ENCODE results near the gene ATG10. TPM values are rescaled to one million over a fixed set of nuclear protein-coding genes. Genes with fewer than 3 reads are reported as not detected.
"Not testable (repeated sequence)": the region's sequence is repeated elsewhere in the genome, so short reads cannot be mapped to it uniquely, and the experiment has no call there.

The ATG10 gene
- 7.3 TPM for total RNA-seq

GRCh38 chr5:81971712-81972491 is at the start of gene ATG10:
ATG10 (plus strand) TSS chr5:81972023; CDS start chr5:81987571, 15,548 bp downstream.
- intact Hi-C loops (cut with DNase I): no loop called here
- peak; percentile 98 for ATAC-seq

GRCh38 chr5:81922854-81923279 is 49.0 kb upstream of the ATG10 start:
- no peak for DNase-seq (ENCODE audit: low spot score)
- intact Hi-C loops (cut with DNase I): no loop called here
- no peak for ATAC-seq

More at GRCh38 chr5:81971712-81972491, at the start of gene ATG10:
- DNase-seq (ENCODE audit: low spot score): peak; percentile 95

DNA sequence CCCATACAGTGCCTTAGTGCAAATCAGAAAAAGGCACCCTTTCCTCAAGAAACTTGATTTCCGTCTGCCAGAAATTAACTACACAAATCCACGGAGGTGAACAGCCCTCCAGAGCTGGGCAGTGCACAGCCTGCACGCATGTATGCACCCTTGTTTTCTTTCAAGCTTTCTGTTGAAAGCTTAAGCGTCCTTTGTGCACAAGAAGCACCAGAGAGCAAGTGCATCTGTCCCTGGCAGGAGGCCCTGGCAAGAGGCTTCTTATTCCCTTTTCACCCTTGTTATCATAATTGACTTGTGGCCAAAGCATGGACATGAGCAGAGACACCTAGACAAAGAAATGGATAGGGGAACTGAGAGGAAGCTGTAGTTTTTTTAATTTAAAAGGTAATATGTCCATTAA is 47.4 kb upstream of the ATG10 start:
- no peak for ATAC-seq

GRCh38 chr5:81925009-81925408 is 46.8 kb upstream of the ATG10 start:
- intact Hi-C loops (cut with DNase I): no loop called here
- DNase-seq (ENCODE audit: low spot score) (no peak), ATAC-seq (no peak)

More for the DNA sequence above, 47.4 kb upstream of the ATG10 start:
- intact Hi-C loops (cut with DNase I): no loop called here
- no peak for DNase-seq (ENCODE audit: low spot score)

DNA sequence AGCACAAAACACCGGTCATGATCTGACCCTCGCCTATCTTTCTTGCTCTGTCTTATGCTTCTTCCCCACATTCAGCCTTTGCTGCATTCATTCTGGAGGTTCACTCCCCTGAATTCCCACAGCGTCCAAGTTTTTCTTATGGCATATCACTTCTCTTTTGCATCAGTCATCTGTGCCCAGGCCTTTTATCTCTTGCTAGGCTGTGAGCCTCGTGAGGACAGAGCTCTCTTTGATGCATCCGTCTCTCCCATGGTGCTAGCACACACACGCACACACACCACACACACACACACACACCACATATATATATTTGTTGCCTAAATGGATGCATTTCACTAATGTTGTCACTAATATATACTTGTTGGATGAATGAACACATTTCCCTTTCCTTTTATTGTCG is 45.8 kb upstream of the ATG10 start:
- ATAC-seq (no peak), DNase-seq (ENCODE audit: low spot score) (no peak)
- intact Hi-C loops (cut with DNase I): no loop called here

DNA sequence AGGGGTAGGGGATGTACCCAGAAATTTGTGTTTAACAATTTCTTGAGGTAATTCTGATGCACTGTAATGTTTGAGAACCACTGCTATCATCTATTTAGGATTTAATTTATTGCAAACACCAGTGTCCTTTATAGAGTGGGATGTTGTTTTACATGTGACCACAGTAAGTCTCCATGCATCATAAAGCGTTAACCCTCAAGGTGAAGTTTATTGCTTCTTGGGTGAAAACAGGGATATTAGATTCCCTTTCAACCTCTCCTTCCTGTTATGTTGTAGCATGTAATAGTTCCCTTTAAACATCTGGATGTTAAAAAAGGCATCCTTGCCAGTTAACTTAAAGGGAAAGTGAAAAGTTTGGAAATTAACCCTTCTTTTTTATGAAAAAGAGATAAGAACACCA is 35.8 kb upstream of the ATG10 start:
- no peak for DNase-seq (ENCODE audit: low spot score)
- intact Hi-C loops (cut with DNase I): no loop called here
- ATAC-seq: no peak

- intact Hi-C loops (cut with DNase I): no loop called here
- DNase-seq (ENCODE audit: low spot score) (no peak), ATAC-seq (no peak)
Measured at GRCh38 chr5:81936750-81937149, 35.1 kb upstream of the ATG10 start.

DNA sequence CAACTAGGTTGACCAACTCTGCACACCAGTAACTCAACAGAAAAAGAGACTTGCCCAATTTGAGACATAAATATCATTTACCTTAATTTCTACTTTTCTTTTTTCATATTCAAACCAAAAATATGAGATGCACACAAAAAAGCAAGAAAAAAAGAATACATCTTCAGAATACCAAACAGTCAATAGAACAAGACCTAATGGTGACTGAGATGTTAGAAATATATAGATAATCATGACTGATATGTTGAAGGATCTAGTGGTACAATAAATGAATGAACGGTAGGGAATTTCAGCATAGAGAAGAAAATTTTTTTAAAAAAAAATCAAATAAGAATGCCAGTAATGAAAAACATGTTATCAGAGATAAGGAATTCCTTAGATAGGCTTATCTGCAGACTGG is 29.1 kb upstream of the ATG10 start:
- intact Hi-C loops (cut with DNase I): no loop called here
- DNase-seq (ENCODE audit: low spot score) (no peak), ATAC-seq (no peak)

DNA sequence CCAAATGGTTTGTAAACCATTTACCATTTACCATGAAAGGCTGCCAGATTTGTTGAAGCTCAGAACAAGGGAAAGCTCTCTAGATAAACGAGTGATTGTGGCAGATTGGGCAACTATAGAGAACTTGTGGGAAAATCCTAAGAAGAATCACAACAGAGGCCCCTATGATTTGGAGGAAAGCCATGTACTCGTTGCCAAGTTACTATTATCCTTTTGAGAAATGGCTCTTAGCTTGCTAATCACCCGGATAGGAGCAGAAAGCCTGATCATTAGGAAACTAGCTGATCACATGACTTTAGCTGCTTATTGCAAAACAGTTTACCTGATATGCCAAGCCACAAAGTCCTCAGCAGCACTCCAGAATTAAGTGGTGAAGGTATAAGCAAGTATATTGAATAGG is 23.5 kb upstream of the ATG10 start:
- intact Hi-C loops (cut with DNase I): no loop called here
- no peak for DNase-seq (ENCODE audit: low spot score)
- peak; percentile 65 for ATAC-seq

- no peak for ATAC-seq
- DNase-seq (ENCODE audit: low spot score): no peak
- intact Hi-C loops (cut with DNase I): no loop called here
Measured at GRCh38 chr5:81949462-81949861, 22.4 kb upstream of the ATG10 start.

- ATAC-seq: no peak
- DNase-seq (ENCODE audit: low spot score): no peak
- intact Hi-C loops (cut with DNase I): no loop called here
Measured at GRCh38 chr5:81950996-81951395, 20.8 kb upstream of the ATG10 start.

DNA sequence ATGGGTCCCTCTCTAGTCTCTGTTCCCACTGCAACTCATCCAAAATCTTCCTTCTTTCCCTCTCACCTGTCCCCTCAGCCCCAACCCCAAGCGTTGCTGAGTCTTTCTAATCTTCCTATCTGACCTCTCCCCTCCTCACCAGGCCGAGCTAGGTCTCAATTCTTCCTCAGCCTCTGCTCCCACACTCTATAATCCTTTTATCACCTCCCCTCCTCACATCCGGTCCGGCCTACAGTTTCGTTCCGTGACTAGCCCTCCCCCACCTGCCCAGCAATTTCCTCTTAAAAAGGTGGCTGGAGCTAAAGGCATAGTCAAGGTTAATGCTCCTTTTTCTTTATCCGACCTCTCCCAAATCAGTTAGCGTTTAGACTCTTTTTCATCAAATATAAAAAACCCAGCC is 17.0 kb upstream of the ATG10 start:
- DNase-seq (ENCODE audit: low spot score); ATAC-seq; intact Hi-C loops (cut with DNase I): not testable (repeated sequence)

DNA sequence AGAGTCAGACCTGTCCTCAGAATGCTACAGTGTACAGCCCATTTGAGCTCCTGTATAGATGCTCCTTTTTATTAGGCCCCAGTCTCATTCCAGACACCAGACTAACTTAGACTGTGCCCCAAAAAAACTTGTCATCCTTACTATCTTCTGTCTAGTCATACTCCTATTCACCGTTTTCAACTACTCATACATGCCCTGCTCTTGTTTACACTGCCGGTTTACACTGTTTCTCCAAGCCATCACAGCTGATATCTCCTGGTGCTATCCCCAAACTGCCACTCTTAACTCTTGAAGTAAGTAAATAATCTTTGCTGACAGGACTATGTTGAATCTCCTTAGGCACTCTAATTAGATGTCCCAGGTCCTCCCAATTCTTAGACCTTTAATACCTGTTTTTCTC is 13.7 kb upstream of the ATG10 start:
- ATAC-seq; intact Hi-C loops (cut with DNase I); DNase-seq (ENCODE audit: low spot score): not testable (repeated sequence)

DNA sequence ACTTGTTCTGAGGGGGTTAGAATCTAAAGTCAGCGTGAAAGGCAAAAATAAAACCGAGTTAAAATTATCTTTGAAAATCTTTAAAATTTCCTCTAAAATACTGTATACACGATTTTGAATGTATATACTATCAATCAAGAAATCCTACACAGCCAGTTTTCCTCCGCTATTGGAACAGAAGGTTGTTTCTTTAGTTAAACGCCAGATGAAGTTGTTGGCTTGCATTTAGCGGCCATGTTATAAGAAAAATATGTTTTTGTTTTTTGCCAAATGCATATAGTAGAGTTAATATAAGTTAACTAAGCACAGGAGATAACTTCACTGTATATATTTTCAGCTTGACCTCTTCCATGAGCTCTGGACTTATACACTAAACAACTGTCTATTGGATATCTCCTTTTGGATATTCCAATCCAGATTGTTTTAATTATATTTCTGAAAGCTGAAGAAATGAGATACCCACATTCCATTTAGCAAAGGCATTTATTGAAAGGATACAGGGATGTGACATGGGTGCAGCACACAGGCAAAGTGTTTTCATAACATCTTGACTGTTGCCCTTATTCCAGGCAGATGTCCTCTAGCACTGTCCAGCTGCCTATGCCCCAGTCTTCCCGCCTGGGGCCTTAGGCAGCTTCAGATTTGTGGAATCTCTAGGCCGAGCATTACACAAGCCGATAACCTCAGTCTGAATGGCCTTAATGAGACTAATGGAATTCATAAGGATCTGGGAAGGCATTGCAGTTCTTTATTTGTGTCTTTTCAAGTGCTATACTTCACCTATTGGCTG is 10.0 kb upstream of the ATG10 start:
- DNase-seq (ENCODE audit: low spot score) (no peak), ATAC-seq (no peak)
- intact Hi-C loops (cut with DNase I): loop anchor here (1.0 kb wide), 1 partner anchor 75 kb away; no protein-coding TSS in a partner anchor

- DNase-seq (ENCODE audit: low spot score) (no peak), ATAC-seq (no peak)
- intact Hi-C loops (cut with DNase I): no loop called here
Measured at GRCh38 chr5:81963544-81963943, 8.3 kb upstream of the ATG10 start.

DNA sequence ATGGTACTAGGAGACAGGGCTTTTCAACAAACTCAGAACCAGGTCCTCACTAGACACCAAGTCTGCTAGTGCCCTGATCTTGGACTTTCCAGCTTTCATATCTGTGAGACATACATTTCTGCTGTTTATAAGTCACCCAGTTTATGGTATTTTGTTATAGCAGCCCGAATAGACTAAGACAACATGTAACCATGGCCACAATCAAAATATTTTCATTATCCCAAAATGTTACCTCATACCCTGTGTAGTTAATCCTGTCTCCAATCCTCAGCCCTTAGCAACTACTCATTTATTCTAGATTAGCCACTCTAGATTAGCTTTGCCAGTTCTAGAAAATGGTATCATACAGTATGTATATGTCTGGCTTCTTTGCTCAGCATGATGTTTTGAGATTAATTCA is 6.3 kb upstream of the ATG10 start:
- intact Hi-C loops (cut with DNase I): no loop called here

DNA sequence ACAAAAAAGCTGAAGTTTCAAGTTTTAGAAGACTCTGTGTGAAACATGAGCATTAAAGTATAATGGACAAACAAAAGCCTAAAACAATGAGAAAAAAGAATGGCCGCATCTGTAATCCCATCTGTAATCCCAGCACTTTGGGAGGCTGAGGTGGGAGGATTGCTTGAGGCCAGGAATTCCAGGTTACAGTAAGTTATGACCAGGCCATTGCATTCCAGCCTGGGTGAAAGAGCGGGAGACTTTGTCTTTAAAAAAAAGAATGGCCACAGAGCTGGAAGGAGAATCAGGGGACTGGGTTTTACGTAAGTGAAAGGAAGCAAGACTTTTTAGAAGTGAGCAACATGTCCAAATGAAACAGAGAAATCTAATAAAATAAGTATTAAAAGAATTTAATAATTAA is 2.6 kb upstream of the ATG10 start:
- no peak for ATAC-seq
- no peak for DNase-seq (ENCODE audit: low spot score)
- intact Hi-C loops (cut with DNase I): no loop called here

More for the DNA sequence above, 6.3 kb upstream of the ATG10 start:
- no peak for DNase-seq (ENCODE audit: low spot score)
- ATAC-seq: no peak

- intact Hi-C loops (cut with DNase I): no loop called here
- no peak for ATAC-seq
- DNase-seq (ENCODE audit: low spot score): no peak
Measured at GRCh38 chr5:81969912-81970311, 1.9 kb upstream of the ATG10 start.

GRCh38 chr5:81971111-81971711 is 612 bp upstream of the ATG10 start:
- no peak for DNase-seq (ENCODE audit: low spot score)
- intact Hi-C loops (cut with DNase I): no loop called here

DNA sequence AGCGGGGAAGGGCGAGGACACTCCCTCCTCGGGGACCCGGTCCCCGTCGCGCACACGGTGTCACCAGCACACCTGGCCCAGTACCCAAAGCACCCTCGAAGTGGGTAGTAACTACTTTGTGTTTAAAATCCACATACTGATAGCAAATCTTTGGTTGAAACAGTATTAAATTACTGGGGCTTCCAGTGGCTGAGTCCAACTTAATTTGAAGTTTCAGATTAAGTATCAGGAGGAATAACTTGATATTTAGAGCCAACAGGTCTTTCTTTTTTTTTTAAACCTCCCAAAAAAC is 615 bp downstream of the ATG10 start:
- DNase-seq (ENCODE audit: low spot score) (no peak), ATAC-seq (no peak)
- intact Hi-C loops (cut with DNase I): no loop called here

More at GRCh38 chr5:81971111-81971711, 612 bp upstream of the ATG10 start:
- peak; percentile 8 for ATAC-seq

Data from sciatic nerve (tissue), 2 donors.